Stomach smooth muscle (tissue), 2 donors: ENCODE results near the gene TNNI3K.

Source experiments
- H3K27ac ChIP-seq: one replicate; pipeline ENCODE4 v1.7.0; 2013; ENCODE audit warnings: mild to moderate bottlenecking, low read length, inconsistent platforms
- H3K27me3 ChIP-seq, 2 donors: one replicate each; pipeline ENCODE4 v1.7.0; 2013; ENCODE audit warnings: low read length in 2 of 2; ENCODE audit not compliant: insufficient read depth in 2 of 2, control insufficient read depth in 1 of 2
- H3K36me3 ChIP-seq, 2 donors: one replicate each; pipeline ENCODE4 v1.7.0; 2013; ENCODE audit warnings: low read length in 2 of 2; ENCODE audit not compliant: control insufficient read depth in 2 of 2, insufficient read depth in 2 of 2
- H3K4me1 ChIP-seq: one replicate; pipeline ENCODE4 v1.7.0; 2013; ENCODE audit warnings: low read length; ENCODE audit not compliant: control insufficient read depth, insufficient read depth
- H3K4me3 ChIP-seq, 2 donors: one replicate each; pipeline ENCODE4 v1.7.0; 2013; ENCODE audit warnings: low read length in 2 of 2
- H3K9ac ChIP-seq, 2 donors: one replicate each; pipeline ENCODE4 v1.7.0; 2013; ENCODE audit warnings: low read length in 2 of 2, mild to moderate bottlenecking in 1 of 2
- H3K9me3 ChIP-seq, 2 donors: one replicate each; pipeline ENCODE4 v1.7.0; 2013; ENCODE audit warnings: low read length in 2 of 2; ENCODE audit not compliant: control insufficient read depth in 2 of 2
- donor health status: healthy.
- donor health status: Pancreatic carcinoma.

TNNI3K gene

DNA sequence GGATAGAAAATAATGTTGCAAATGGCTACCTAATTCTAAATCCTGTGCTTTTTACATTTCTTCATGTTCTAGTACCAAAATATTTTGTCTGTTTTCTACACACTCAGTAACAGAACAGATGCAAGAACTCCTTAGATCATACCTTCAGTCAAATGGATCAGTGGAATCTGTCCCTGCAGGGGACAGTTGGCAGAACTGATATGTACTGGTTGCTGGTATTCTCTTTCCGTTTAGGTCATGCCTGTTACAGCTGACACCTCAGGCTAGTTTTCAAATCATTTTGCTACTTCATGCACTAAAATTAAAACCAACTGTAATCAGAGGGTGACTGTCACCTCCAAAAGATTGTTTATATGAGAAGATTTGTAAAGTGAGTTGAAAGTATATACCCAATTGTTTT lies 109.2 kb downstream of the TNNI3K start:
- no peaks in the 10 kb centered on the region for H3K4me1 ChIP-seq
- no peaks in the 10 kb centered on the region for H3K36me3 ChIP-seq
- H3K9ac ChIP-seq = no peak overlapping the region
- no peak overlapping the region for H3K4me3 ChIP-seq
- no peaks in the 10 kb centered on the region for H3K9me3 ChIP-seq
- no peaks in the 10 kb centered on the region for H3K27me3 ChIP-seq
- H3K27ac ChIP-seq = no peak overlapping the region

DNA sequence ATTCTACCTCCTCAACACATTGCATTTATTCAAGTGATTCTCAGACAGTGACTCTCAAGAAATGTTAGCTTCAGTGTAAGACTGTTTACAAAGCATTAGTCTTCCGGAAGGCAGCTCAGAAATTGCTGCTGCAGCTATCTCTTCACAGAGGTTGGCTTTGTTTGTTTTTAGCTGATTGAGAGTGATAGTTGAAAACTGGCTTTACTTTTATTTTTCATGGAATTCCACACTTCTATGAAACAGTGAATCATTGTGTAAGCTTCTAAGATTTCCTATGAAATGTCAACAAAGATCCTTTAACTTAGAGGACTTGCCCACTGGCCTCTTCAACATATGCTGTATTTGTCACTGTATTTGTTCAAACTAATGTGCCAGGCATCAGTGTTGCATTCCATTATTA lies 121.3 kb downstream of the TNNI3K start:
- no peak overlapping the region for H3K27ac ChIP-seq
- no peaks in the 10 kb centered on the region for H3K4me1 ChIP-seq
- no peak overlapping the region for H3K9ac ChIP-seq
- H3K4me3 ChIP-seq = no peak overlapping the region
- no peaks in the 10 kb centered on the region for H3K36me3 ChIP-seq
- no peaks in the 10 kb centered on the region for H3K9me3 ChIP-seq
- H3K27me3 ChIP-seq = no peaks in the 10 kb centered on the region

DNA sequence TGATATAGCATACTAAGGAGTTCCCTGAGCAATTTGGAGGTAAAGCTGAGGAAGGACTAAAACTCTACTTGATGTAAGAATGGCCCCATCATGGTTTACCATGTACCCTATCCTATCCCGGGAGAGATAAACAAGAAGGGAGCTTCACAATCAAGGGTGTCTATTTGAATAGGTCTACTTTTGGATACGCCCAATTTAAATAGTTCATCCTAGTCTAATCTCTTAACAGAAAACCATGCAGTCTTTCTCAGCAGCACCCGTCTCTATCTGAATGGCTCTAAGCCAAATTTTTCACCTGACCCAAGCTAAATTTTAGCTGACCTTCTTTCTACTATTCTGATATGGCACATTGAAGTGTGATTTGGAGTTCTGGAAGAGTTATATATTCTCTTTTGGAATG lies 122.0 kb downstream of the TNNI3K start:
- Histone ChIP-seq H3K27me3 (no peaks in the 10 kb centered on the region), H3K27ac (no peak overlapping the region), H3K4me3 (no peak overlapping the region), H3K9me3 (no peaks in the 10 kb centered on the region), H3K36me3 (no peaks in the 10 kb centered on the region), H3K9ac (no peak overlapping the region), H3K4me1 (no peaks in the 10 kb centered on the region)

DNA sequence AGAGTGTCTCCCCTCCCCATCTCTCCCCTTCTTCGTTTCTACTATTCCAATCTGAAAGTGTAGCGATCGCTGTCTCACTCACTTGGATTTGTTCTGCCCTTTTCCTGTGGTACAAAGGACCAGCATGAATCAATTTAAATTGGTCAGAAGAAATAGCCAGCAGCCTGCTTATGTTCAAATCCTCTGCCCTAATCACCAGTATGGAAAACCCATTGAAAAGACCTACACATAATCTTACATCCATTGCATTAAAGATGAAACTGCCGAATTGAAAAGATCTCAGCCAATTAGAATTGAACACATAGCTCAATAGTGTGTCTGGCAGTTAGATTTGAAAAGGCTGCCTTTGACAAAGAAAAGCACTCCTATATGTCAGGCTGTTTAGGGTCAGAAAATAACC lies 122.6 kb downstream of the TNNI3K start:
- Histone ChIP-seq H3K27ac (no peak overlapping the region), H3K9me3 (no peaks in the 10 kb centered on the region), H3K27me3 (no peaks in the 10 kb centered on the region), H3K9ac (no peak overlapping the region), H3K4me3 (no peak overlapping the region), H3K4me1 (no peaks in the 10 kb centered on the region), H3K36me3 (no peaks in the 10 kb centered on the region)

DNA sequence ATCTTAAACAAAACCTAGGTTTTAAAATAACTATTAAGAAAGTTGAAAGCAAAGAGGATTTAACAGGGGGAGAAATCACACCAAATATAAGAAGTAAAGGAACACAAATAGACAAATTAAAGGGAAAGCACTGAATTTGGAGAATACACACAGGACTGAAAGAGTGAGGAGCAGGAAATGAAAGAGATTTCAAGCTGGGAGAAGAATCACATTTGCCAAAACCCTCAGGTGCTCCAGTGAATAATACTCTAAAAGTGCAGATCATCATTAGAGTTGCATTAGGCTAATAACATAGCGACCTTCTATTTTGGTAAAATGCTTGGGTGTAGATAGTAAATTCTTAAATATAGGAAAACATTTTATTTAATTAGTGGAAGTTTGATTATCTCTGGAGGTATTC lies 127.5 kb downstream of the TNNI3K start:
- Histone ChIP-seq H3K36me3 (no peaks in the 10 kb centered on the region), H3K27me3 (no peaks in the 10 kb centered on the region), H3K9me3 (no peaks in the 10 kb centered on the region), H3K4me1 (peaks cover 10% of the 10 kb centered on the region), H3K4me3 (no peak overlapping the region), H3K9ac (no peak overlapping the region), H3K27ac (no peak overlapping the region)

DNA sequence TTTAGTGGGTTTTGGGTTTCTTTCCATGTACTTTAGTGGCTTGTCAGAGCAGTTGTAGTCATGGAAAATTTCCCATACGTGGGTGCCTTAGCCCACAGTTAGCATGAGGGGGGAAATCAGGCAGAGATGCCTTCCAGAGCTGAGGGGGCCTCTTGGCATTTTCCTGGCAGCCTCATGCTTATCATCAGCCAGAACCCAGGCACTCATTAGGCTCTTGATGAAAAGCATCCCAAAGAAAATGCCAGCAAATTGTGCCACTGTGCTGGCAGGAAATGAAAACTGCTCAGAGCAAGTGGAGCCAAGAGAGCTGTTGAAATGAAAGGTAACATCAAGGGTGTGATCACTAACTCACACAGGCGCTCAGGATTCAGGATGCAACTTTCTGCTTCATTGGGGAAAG lies 128.0 kb downstream of the TNNI3K start:
- no peak overlapping the region for H3K9ac ChIP-seq
- no peaks in the 10 kb centered on the region for H3K27me3 ChIP-seq
- no peaks in the 10 kb centered on the region for H3K36me3 ChIP-seq
- no peak overlapping the region for H3K27ac ChIP-seq
- peaks cover 10% of the 10 kb centered on the region for H3K4me1 ChIP-seq
- no peak overlapping the region for H3K4me3 ChIP-seq
- no peaks in the 10 kb centered on the region for H3K9me3 ChIP-seq

DNA sequence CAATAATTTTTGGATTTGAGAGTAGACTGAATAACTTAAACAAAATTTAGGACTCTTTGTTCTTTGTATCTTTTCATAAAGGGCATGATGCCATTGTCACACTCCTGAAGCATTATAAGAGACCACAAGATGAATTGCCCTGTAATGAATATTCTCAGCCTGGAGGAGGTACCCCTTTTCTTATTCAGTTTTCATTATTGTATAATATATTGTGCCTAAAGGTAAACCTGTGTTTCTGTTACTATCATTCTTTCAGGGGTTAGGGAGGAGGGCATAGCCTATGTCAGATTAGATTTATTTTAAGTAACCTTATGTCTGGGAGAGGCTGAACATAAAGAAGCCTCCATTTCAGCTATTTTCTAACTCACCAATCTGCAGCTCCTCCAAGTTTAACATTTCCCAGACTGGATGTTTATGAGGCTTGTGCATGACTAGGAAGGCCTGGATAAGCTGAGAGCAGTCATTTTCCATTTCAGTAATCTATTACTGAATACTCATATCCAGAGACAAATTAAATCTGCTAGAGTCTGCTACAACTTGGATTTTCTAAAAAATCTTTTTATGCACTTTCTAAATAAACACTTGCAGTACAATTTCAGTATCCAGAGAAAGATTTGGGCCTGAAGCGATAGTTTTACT lies 132.1 kb downstream of the TNNI3K start:
- H3K36me3 ChIP-seq = no peaks in the 10 kb centered on the region
- H3K4me1 ChIP-seq = peaks cover 10% of the 10 kb centered on the region
- no peak overlapping the region for H3K4me3 ChIP-seq
- H3K9me3 ChIP-seq = no peaks in the 10 kb centered on the region
- H3K27ac ChIP-seq = peak overlapping the region; percentile 13
- no peaks in the 10 kb centered on the region for H3K27me3 ChIP-seq
- H3K9ac ChIP-seq = no peak overlapping the region

DNA sequence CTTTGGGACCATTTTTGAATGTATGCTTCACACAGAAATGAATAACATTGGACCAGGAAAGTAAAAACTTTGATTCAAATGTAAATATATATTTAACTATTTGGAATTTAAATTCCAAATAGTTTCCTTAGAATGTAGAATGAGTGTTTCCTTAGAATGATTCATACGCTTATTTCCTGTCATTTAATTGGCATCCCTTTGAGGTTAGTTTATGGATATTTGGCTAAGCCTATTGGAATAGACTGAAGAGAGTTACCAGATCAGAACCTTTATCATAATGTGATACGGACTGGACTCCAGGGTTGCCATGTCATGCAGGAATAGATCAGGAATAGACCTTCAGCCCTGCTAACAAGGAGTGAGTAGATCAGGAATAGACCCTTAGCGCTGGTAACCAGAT lies 133.1 kb downstream of the TNNI3K start:
- Histone ChIP-seq H3K27ac (no peak overlapping the region), H3K27me3 (no peaks in the 10 kb centered on the region), H3K4me3 (no peak overlapping the region), H3K9me3 (no peaks in the 10 kb centered on the region), H3K9ac (no peak overlapping the region), H3K36me3 (no peaks in the 10 kb centered on the region), H3K4me1 (peaks cover 10% of the 10 kb centered on the region)

DNA sequence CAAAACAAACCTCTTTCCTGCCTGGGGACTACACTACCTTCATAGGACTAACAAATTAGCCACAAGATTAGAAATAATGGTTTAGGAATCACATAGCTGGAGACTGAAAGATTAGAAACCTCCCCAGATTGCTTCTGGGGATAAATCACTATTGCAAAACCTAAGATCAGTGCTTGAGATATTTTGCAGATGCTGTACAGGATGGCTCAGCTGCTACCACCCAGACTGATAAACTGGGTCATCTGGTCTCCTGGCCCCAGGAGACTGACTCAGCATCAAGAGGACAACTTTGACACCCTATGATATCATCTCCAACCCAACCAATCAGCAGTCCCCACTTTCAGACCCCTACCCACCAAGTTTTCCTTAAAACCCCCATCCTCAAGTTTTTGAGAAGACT lies 140.2 kb downstream of the TNNI3K start:
- Histone ChIP-seq H3K4me3 (no peak overlapping the region), H3K4me1 (no peaks in the 10 kb centered on the region), H3K27me3 (no peaks in the 10 kb centered on the region), H3K9me3 (no peaks in the 10 kb centered on the region), H3K9ac (no peak overlapping the region), H3K27ac (no peak overlapping the region), H3K36me3 (no peaks in the 10 kb centered on the region)

DNA sequence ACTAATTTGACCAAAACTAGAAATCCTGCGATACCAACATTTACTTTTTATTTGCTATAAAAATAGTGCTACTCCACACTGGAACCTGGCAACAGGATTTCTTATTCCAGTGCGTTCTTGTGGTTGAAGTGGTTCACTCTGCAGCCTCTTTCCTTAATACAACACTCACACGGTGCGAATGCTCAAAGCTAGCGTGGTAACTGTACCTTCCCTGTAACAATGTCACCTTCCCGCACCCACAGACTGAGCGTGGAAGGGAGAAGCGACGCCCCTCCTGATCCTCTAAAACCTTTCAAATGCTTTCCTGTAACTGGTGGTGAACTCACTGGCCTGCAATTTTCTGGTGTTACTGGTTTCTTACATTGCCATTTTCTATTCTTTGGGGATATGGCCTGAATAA lies 145.1 kb downstream of the TNNI3K start:
- Histone ChIP-seq H3K9me3 (no peaks in the 10 kb centered on the region), H3K4me3 (no peak overlapping the region), H3K27me3 (no peaks in the 10 kb centered on the region), H3K27ac (no peak overlapping the region), H3K36me3 (no peaks in the 10 kb centered on the region), H3K4me1 (no peaks in the 10 kb centered on the region), H3K9ac (no peak overlapping the region)

DNA sequence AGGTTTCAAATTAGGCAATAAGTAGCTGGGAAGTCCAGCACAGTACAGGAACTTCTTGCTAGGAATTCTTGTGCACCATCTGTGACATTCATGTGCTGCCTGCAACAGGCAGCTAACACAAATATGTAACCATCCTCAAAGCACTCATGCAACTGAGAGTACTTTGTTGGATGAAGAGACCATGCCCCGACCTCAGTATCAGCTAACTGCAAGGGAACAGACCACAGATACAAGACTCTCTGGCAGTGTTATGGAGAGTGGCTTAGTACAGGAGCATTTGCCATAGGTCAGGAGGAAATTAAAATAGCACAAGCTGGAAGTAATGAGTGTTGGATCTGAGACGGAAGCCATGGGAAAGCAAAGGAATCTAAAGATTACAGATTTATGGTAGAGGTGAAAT lies 153.7 kb downstream of the TNNI3K start:
- Histone ChIP-seq H3K9me3 (no peaks in the 10 kb centered on the region), H3K4me3 (no peak overlapping the region), H3K9ac (no peak overlapping the region), H3K27ac (no peak overlapping the region), H3K27me3 (no peaks in the 10 kb centered on the region), H3K36me3 (no peaks in the 10 kb centered on the region), H3K4me1 (peaks cover 4% of the 10 kb centered on the region)
